ENCODE measurements around the gene EPHB1.
"Not testable (repeated sequence)": the region's sequence is repeated elsewhere in the genome, so short reads cannot be mapped to it uniquely, and the experiment has no call there.

The EPHB1 gene

GRCh38 chr3:135009014-135009413 is 214.0 kb downstream of the EPHB1 start:
- no peaks in the 10 kb centered on the region for H3K4me1 Mint-ChIP-seq
- ATAC-seq (replicated peaks): no peak
- H3K27me3 Mint-ChIP-seq: peaks cover 0 to 10% of the 10 kb centered on the region in 2 donors
- no peaks in the 10 kb centered on the region for H3K36me3 Mint-ChIP-seq
- peaks cover 2 to 7% of the 10 kb centered on the region in 2 donors for H3K9me3 Mint-ChIP-seq
- no peak overlapping the region for H3K4me3 Mint-ChIP-seq
- H3K27ac Mint-ChIP-seq: no peak overlapping the region
- no peak for DNase-seq

- no peak overlapping the region for H3K4me3 Mint-ChIP-seq
- H3K27ac Mint-ChIP-seq: no peak overlapping the region
- H3K27me3 Mint-ChIP-seq: peaks cover 0 to 10% of the 10 kb centered on the region in 2 donors
- DNase-seq (no peak), ATAC-seq (replicated peaks) (no peak)
- no peaks in the 10 kb centered on the region for H3K36me3 Mint-ChIP-seq
- H3K9me3 Mint-ChIP-seq: no peaks in the 10 kb centered on the region
- H3K4me1 Mint-ChIP-seq: no peaks in the 10 kb centered on the region
These were observed 217.0 kb downstream of the EPHB1 start for GRCh38 chr3:135012101-135012500.

GRCh38 chr3:135013206-135013605 is 218.1 kb downstream of the EPHB1 start:
- no peak overlapping the region for H3K4me3 Mint-ChIP-seq
- no peaks in the 10 kb centered on the region for H3K9me3 Mint-ChIP-seq
- H3K4me1 Mint-ChIP-seq: no peaks in the 10 kb centered on the region
- H3K27ac Mint-ChIP-seq: no peak overlapping the region
- no peak for ATAC-seq (replicated peaks)
- DNase-seq: no peak
- H3K36me3 Mint-ChIP-seq: no peaks in the 10 kb centered on the region
- H3K27me3 Mint-ChIP-seq: peaks cover 0 to 4% of the 10 kb centered on the region in 2 donors

- no peak overlapping the region for H3K27ac Mint-ChIP-seq
- H3K9me3 Mint-ChIP-seq: no peaks in the 10 kb centered on the region
- H3K36me3 Mint-ChIP-seq: no peaks in the 10 kb centered on the region
- ATAC-seq (replicated peaks): no peak
- peaks cover 0 to 4% of the 10 kb centered on the region in 2 donors for H3K27me3 Mint-ChIP-seq
- DNase-seq: no peak
- no peak overlapping the region for H3K4me3 Mint-ChIP-seq
- no peaks in the 10 kb centered on the region for H3K4me1 Mint-ChIP-seq
These were observed 219.5 kb downstream of the EPHB1 start for GRCh38 chr3:135014566-135014965.

GRCh38 chr3:135017003-135017893 is 222.2 kb downstream of the EPHB1 start:
- Mint-ChIP-seq H3K36me3 (no peaks in the 10 kb centered on the region), H3K27me3 (peaks cover 0 to 4% of the 10 kb centered on the region in 2 donors), H3K9me3 (no peaks in the 10 kb centered on the region), H3K4me1 (no peaks in the 10 kb centered on the region), H3K27ac (no peak overlapping the region), H3K4me3 (no peak overlapping the region)
- ATAC-seq (replicated peaks) (no peak), DNase-seq (no peak)

GRCh38 chr3:135018149-135018923 is 223.3 kb downstream of the EPHB1 start:
- Mint-ChIP-seq H3K36me3 (no peaks in the 10 kb centered on the region), H3K4me1 (no peaks in the 10 kb centered on the region), H3K27me3 (peaks cover 0 to under 1% of the 10 kb centered on the region in 2 donors), H3K27ac (no peak overlapping the region), H3K4me3 (no peak overlapping the region), H3K9me3 (no peaks in the 10 kb centered on the region)
- no peak for DNase-seq
- peak in 1 of 2 donors; percentile 31 for ATAC-seq (replicated peaks)

- Mint-ChIP-seq H3K27ac (no peak overlapping the region), H3K4me3 (no peak overlapping the region), H3K4me1 (no peaks in the 10 kb centered on the region), H3K9me3 (no peaks in the 10 kb centered on the region), H3K36me3 (no peaks in the 10 kb centered on the region), H3K27me3 (no peaks in the 10 kb centered on the region)
- DNase-seq (no peak), ATAC-seq (replicated peaks) (no peak)
These were observed 225.1 kb downstream of the EPHB1 start for GRCh38 chr3:135020181-135020580.

GRCh38 chr3:135023996-135024658 is 229.1 kb downstream of the EPHB1 start:
- Mint-ChIP-seq H3K4me1 (no peaks in the 10 kb centered on the region), H3K36me3 (no peaks in the 10 kb centered on the region), H3K9me3 (no peaks in the 10 kb centered on the region), H3K27me3 (no peaks in the 10 kb centered on the region), H3K4me3 (no peak overlapping the region), H3K27ac (no peak overlapping the region)
- ATAC-seq (replicated peaks) (no peak), DNase-seq (no peak)

- peaks cover 19 to 24% of the 10 kb centered on the region in 2 donors for H3K27me3 Mint-ChIP-seq
- DNase-seq; ATAC-seq (replicated peaks); H3K27ac Mint-ChIP-seq; H3K4me3 Mint-ChIP-seq; H3K9me3 Mint-ChIP-seq; H3K36me3 Mint-ChIP-seq; H3K4me1 Mint-ChIP-seq: not testable (repeated sequence)
These were observed 235.9 kb downstream of the EPHB1 start for GRCh38 chr3:135030768-135031615.

GRCh38 chr3:135033737-135034136 is 238.7 kb downstream of the EPHB1 start:
- H3K27ac Mint-ChIP-seq: no peak overlapping the region
- no peak overlapping the region for H3K4me3 Mint-ChIP-seq
- H3K4me1 Mint-ChIP-seq: no peaks in the 10 kb centered on the region
- H3K9me3 Mint-ChIP-seq: no peaks in the 10 kb centered on the region
- DNase-seq (no peak), ATAC-seq (replicated peaks) (no peak)
- H3K36me3 Mint-ChIP-seq: no peaks in the 10 kb centered on the region
- peaks cover 19 to 24% of the 10 kb centered on the region in 2 donors for H3K27me3 Mint-ChIP-seq

- DNase-seq: no peak
- Mint-ChIP-seq H3K9me3 (no peaks in the 10 kb centered on the region), H3K27ac (no peak overlapping the region), H3K27me3 (peaks cover 19 to 24% of the 10 kb centered on the region in 2 donors), H3K4me3 (no peak overlapping the region), H3K36me3 (no peaks in the 10 kb centered on the region), H3K4me1 (no peaks in the 10 kb centered on the region)
- ATAC-seq (replicated peaks): no peak
These were observed 239.3 kb downstream of the EPHB1 start for GRCh38 chr3:135034291-135034768.

GRCh38 chr3:135034891-135035440 is 239.9 kb downstream of the EPHB1 start:
- H3K9me3 Mint-ChIP-seq: no peaks in the 10 kb centered on the region
- H3K27ac Mint-ChIP-seq: no peak overlapping the region
- no peak overlapping the region for H3K4me3 Mint-ChIP-seq
- ATAC-seq (replicated peaks): no peak
- no peak for DNase-seq
- no peaks in the 10 kb centered on the region for H3K36me3 Mint-ChIP-seq
- H3K4me1 Mint-ChIP-seq: no peaks in the 10 kb centered on the region
- peaks cover 19 to 24% of the 10 kb centered on the region in 2 donors for H3K27me3 Mint-ChIP-seq

GRCh38 chr3:135038186-135038585 is 243.1 kb downstream of the EPHB1 start:
- Mint-ChIP-seq H3K36me3 (no peaks in the 10 kb centered on the region), H3K9me3 (no peaks in the 10 kb centered on the region), H3K27ac (no peak overlapping the region), H3K4me3 (no peak overlapping the region), H3K4me1 (no peaks in the 10 kb centered on the region), H3K27me3 (no peaks in the 10 kb centered on the region)
- no peak for DNase-seq
- ATAC-seq (replicated peaks): no peak
